HG03575 (cell line): ENCODE results near the gene UCK2.

Experiments
- ATAC-seq: cut with Tn5 transposase; IDR thresholded peaks from one replicate; pipeline ENCODE4 v1.9.1; 2021; ENCODE audit not compliant: unreplicated experiment, insufficient number of reproducible peaks, low FRiP score; ENCODE audit errors: extremely low read depth

Gene UCK2

DNA sequence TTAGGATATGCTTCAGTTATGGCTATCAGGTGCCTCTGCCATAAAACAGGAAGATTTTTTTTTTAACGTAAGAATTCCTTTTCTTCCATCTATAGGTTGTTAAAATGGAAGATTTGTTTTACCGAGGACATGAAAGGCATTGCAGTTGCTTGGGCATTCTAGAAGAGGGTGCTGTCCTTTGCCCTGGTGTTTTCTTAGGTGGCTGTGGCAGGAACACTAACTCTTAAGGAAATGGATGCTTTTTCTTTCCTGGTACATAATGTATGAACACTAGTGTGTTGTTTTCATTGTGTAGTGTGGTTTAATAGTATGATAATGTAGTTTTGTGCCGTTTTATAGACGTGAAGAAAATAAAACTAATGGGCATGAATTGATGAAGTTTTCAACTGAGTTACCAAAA lies 47.2 kb downstream of the UCK2 start:
- no peak for ATAC-seq

- ATAC-seq, result no peak
Measured at GRCh38 chr1:165875171-165875570, 47.8 kb downstream of the UCK2 start.

DNA sequence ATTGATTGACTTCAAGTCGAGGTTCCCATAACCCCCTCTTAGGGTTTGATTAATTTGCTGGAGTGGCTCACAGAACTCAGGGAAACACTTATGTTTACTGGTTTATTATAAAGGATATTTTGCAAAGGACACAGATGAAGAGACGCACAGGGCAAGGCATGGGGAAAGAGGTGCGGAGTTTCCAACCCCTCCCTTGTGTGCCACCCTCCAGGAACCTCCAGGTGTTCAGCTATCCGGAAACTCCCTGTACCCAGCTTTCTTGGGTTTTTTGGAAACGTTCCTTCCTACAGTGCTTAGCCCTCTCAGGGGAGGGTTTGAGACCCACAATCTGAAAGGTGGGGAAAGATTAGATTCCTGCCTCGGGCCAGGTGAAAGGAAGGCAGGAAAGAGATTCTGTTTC lies 48.2 kb downstream of the UCK2 start:
- no peak for ATAC-seq

DNA sequence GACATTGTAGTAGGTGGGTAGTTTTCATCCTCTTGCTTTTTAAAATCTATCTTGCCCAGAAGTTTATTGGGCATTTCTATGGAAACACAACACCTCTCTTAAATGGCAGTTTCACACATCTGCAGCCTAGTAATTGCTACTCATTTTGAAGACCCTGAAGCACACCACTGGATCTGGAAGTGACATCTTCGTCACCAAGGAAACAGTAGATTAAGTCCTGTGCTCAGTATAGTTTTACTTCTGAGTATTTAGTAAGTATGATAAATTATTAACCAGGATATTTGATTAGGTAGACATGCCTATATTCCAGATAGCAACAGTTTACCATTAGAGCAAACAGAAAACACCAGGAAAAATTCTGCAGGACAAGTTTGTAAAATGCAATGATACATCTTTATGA lies 48.7 kb downstream of the UCK2 start:
- ATAC-seq, result no peak

DNA sequence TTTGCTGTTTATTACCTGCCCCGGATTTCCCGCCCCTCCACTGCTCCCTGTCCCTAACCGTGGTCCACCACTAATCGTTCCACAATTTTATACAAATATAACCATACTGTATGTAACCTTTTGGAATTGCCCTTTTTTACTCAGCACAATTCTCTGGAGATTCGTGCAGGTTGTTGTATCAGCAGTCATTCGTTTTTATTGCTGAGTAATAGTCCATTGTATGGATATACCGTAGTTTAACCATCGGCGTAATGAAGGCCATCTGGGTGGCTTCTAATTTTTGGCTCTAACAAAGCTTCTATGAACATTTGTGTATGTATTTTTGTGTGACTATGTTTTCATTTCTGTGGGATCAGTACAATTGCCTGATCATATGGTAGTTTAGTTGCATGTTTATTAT lies 50.0 kb downstream of the UCK2 start:
- ATAC-seq, result no peak

DNA sequence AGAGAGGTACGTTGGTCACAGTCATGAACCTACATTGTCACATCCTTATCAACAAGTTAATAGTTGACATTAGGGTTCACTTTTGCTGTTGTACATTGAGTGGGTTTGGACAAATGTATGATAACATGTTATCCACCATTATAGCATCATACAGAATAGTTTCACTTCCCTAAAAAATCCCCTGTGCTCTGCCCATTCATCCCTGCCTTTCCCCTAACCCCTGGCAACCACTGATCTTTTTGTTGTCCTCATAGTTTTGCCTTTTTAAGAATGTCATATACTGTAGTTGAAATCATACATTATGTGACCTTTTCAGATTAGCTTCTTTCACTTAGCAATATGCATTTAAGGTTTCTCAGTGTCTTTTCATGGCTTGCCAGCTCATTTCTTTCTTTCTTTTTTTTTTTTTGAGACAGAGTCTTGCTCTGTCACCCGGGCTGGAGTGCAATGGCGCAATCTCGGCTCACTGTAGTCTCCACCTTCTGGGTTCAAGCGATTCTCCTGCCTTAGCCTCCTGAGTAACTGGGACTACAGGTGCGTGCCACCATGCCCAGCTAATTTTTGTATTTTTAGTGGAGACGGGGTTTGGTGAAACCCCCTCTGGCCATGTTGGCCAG lies 50.6 kb downstream of the UCK2 start:
- ATAC-seq, result peak; percentile 44

DNA sequence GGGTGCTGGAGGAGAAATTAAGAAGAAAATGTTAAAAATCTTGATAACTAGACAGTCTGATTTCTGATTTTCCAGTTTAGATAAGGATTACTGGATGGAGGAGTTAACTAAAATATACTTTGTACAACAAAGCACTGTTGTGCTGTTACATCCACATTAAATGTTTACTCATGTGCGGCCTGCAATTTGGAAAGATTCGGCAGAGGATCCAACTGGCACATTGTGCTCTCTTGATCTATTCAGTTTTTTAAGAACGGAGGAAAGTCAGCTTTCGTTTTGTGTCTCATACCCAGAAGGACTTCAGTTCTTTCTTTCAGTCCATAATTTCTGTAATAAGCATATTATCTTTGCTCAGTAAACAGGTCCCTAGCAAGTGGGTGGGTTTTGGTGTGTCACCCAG lies 52.5 kb downstream of the UCK2 start:
- ATAC-seq, result no peak

DNA sequence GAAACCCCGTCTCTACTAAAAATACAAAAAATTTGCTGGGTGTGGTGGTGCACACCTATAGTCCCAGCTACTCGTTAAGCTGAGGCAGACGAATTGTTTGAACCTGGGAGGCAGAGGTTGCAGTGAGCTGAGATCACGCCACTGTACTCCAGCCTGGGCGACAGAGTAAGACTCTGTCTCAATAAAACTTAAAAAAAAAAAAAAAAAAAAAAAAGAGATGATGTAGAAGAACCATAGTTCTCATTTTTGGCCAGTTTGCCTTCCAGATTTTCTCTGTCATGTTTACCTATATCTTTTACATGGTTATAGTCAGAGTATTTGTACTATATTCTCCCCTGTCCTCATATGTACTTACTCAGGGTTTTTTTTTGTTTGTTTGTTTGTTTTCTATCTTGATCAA lies 53.6 kb downstream of the UCK2 start:
- ATAC-seq, result no peak

DNA sequence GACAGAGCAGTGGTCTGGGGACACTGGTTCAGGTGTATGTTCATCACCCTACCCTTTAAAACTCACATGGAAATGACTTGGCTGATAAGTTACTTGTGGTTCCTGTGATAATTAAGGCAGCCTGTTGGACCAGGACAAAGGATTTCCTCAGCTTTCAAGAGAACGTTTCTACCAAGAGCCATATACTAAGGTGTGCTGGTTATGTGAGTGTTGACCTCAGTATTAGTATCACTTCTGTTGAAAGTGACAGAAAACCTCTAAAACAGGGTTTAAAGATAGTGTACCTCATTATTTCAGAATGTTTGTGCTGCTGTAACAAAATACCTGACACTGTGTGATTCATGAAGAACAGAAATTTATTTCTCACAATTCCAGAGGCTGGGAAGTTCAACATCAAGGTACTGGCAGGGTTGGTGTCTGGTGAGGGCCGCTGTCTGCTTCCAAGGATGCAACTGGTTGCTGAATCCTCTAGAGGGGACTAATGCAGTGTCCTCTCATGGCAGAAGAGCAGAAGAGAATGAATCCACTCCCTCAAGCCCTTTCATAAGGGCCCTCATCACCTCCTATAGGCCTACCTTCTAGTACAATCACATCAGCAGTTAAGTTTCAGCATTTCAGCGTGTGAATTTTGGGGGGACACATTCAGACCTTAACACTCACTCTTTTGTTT lies 54.9 kb downstream of the UCK2 start:
- ATAC-seq, result no peak

DNA sequence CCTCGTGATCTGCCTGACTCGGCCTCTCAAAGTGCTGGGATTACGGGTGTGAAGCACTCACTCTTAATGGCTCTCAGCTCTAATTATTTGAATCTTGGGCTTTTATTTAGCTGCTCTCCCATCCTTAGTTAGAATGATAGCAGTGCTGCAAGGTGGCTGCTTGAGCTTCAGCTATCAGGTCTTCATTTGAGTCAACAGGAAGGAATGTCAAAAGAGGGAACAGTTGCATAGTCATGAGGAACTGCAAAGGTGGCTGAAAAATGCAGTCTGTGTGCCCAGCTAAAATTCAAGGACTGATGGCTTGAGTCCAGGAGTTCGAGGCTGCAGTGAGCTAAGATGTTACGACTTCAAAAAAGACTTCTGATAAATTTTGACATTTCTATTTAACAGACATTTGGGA lies 55.6 kb downstream of the UCK2 start:
- ATAC-seq, result no peak

DNA sequence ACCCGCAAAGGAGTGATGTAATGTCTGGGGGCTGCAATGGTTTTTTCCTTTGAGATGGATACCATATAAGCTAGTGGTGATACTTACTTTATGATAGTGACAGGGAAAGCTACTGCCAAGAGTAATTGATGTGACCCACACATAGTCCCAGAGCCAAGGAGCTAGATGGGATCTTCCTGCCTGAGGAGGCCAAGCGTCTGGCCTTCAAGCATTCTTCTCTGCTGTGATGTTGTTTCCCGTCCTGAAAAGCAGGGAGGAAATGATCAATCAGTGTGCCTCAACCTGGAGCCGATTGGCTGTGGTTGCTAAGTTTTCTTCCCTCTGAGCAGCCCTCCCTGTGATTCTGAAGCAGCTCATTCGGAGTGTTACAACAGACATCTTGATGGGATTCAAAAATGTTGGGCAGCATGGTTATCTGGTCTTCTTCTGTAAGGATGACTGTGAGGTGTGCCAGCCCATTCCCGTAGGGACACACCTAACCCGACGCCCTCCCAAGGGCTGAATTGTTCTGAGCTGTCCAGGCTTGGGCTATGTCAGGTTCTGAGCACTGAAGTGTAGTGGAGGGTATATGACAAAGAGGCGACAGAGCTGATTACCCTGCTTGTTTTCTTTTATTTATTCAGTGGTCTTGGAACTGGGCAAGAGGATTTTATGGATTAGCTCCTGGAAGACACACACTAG lies 56.7 kb downstream of the UCK2 start:
- no peak for ATAC-seq

DNA sequence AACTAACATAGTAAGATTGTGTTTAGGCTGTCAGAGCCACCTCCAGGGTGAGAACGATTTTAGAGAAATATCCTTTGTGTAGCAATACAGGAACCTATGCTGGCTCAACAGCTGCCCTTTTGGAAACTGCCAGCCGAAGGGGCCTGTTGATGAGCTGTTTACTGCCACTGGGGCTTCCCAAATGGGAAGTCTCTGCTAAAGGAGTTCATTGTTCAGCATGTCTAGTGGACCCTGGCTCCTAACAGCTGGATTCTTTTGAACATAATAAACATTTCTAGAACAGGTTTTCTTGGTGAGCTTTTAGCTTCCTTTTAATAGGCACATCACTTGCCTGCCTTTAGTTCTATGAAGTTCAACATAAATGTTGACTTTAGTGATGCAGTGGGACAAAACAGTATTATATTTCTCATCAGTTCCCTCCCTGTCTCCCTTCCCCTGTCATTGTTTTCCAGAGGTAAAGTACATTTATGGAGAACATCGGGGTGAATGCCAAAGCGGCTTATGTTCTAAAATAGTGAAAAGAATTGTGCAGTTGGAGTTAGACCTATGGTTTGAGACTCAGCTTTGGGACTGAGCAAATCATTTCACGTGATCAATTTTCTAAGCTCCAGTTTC lies 57.4 kb downstream of the UCK2 start:
- ATAC-seq, result no peak

DNA sequence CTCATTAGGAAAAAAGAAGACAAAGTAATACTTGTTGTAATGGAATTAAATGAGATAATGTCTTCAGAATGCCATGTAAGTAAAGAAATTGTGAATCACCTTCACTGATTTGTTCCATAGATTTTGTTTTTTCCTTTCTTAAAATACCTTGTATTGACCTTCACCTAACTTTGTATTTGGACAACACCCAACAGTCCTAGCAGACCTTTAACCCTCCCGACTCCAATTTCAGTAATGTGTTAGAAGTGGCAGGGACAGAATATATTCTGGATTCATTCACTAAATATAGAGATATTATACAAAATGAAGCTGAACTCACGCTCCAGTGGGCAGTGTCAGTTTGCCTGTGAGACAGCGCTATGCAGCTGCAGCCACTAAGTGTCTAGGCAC lies 57.9 kb downstream of the UCK2 start:
- ATAC-seq, result no peak

DNA sequence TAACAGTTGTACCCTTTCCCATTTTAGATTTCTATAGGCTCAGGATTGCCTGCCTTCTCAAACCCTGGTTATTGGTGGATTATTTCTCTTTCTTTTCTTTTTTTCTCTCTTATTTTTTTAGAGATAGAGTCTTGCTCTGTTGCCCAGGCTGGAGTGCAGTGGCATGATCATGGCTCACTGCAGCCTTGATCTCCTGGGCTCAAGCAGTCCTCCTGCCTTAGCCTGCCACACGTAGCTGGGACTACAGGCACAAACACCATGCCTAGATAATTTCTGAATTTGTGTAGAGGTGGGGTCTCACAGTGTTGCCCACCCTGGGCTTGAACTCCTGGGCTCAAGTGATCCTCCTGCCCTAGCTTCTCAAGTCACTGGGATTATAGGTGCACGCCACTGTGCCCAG lies 58.8 kb downstream of the UCK2 start:
- no peak for ATAC-seq

DNA sequence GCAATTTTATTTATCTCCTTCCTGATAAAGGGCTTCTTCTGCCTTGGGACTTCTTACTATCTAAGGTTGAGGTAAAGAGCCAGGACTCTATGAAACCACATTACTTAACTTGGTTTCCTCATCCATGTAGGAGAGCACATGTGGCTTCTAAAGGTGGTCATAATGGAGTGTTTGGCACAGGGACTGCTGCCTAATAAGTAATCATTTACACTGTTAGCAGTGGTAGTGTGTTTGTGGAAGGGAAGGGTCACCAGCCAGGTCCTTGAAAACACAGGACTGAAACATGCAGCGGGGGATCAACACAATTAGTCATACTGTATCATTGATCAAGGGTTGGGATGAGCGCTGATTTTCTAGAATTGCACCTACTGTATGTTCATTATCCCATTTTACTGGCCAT lies 59.6 kb downstream of the UCK2 start:
- ATAC-seq, result no peak

DNA sequence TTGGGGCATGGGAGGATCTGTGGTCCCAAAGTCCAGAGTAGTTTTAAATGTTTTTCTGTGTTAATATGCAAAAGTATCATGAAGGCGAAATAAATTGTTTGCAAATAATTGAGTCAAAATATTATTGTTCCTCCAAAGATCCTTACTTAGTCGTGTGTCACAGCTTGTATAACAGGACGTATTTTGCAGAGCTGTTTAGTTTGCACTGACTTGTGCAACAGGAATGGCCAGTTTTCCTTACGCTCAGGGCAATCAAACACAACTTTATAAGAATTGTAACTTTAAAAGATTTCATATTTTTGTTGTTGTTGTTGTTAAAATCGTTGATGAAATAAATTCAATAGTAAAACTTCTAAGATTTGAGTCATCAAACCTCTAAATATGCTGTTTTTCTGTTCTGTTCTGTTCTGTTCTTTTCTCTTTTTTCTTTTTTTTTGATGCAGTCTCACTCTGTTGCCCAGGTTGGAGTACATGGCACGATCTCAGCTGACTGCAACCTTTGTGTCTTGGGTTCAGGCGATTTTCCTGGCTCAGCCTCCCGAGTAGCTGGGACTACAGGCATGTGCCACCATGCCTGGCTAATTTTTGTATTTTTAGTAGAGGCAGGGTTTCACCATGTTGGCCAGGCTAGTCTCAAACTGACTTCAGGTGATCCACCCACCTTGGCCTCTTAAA lies 60.6 kb downstream of the UCK2 start:
- no peak for ATAC-seq

- ATAC-seq, result no peak
Measured at GRCh38 chr1:165888552-165888920, 61.1 kb downstream of the UCK2 start.

GRCh38 chr1:165890684-165891083 lies 63.3 kb downstream of the UCK2 start:
- ATAC-seq, result no peak

- no peak for ATAC-seq
Measured at GRCh38 chr1:165891111-165891860, 63.9 kb downstream of the UCK2 start.
